Activated T-cell treated with anti-CD3 and anti-CD28 coated beads, Interleukin-2, amount 50 U/mL, for 72 hours (primary cell): ENCODE results near the gene RABGEF1. TPM values are rescaled to one million over a fixed set of nuclear protein-coding genes. Genes with fewer than 3 reads are reported as not detected.
"Not testable (repeated sequence)": the region's sequence is repeated elsewhere in the genome, so short reads cannot be mapped to it uniquely, and the experiment has no call there.

Experiments
- ATAC-seq, 2 donors: fragments of 150-1000 bp; cut with Tn5 transposase; replicated peaks in 1 of 2; 2 replicates each; pipeline ENCODE4 v1.10.0; 2021; ENCODE audit warnings: moderate library complexity in 2 of 2, mild to moderate bottlenecking in 1 of 2
- DNase-seq, 2 donors: peaks; one replicate each; pipeline ENCODE4 v3.0.0; 2021 to 2022; ENCODE audit warnings: mixed read lengths in 1 of 2
- H3K27ac Mint-ChIP-seq: one replicate; pipeline ENCODE4 v1.8.0; 2022; ENCODE audit warnings: mild to moderate bottlenecking, moderate library complexity, mixed read lengths
- H3K27me3 Mint-ChIP-seq: one replicate; pipeline ENCODE4 v1.8.0; 2022; ENCODE audit warnings: low read depth, mixed read lengths
- H3K36me3 Mint-ChIP-seq, 2 donors: one replicate each; pipeline ENCODE4 v1.8.0; 2022; ENCODE audit warnings: mixed read lengths in 2 of 2, mild to moderate bottlenecking in 1 of 2; ENCODE audit not compliant: insufficient read depth in 2 of 2
- H3K4me1 Mint-ChIP-seq: one replicate; pipeline ENCODE4 v1.8.0; 2022; ENCODE audit warnings: low read depth, mixed read lengths
- H3K4me3 Mint-ChIP-seq, 2 donors: one replicate each; pipeline ENCODE4 v1.8.0; 2022; ENCODE audit warnings: mild to moderate bottlenecking in 2 of 2, mixed read lengths in 2 of 2, moderate library complexity in 2 of 2
- H3K9me3 Mint-ChIP-seq, 2 donors: one replicate each; pipeline ENCODE4 v1.8.0; 2022; ENCODE audit warnings: mixed read lengths in 2 of 2
- total RNA-seq, 2 donors: library from RNA; stranded (reverse); gene quantifications; one replicate each; pipeline ENCODE4 v1.2.3, GENCODE V29; 2022

Gene RABGEF1
- total RNA-seq, 2 donors from 2014 or later, result 22.8 to 26.9 TPM

DNA sequence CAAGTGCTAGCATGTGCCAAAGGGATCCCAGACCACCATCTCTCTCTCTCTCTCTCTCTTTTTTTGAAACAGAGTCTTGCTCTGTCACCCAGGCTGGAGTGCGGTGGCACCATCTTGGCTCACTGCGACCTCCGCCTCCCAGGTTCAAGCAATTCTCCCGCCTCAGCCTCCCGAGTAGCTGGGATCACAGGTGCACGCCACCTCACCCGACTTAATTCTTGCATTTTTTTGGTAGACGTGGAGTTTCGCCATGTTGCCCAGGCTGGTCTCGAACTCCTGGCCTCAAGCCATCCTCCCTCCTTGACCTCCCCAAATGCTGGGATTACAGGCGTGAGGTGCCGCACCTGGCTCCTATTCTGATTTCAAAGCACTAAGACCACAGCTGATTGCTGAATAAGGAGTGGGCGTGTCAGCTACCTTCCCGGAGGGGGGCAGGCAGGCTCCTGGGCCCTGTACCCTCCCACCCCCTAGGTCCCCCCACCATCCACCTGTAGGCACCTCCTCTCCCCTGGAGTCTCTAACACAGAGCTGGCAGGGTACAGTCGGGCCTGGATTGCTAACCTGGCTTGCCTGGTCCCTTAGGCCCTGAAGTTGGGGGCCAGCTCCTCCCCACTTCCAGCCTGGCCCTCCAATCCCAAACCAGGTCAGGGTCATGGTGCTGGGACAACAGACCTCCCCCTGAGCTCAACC, 74.8 kb downstream of the RABGEF1 start:
- DNase-seq, H3K4me3 Mint-ChIP-seq, H3K27me3 Mint-ChIP-seq, H3K27ac Mint-ChIP-seq, H3K4me1 Mint-ChIP-seq, ATAC-seq, H3K9me3 Mint-ChIP-seq, H3K36me3 Mint-ChIP-seq: not testable (repeated sequence)

DNA sequence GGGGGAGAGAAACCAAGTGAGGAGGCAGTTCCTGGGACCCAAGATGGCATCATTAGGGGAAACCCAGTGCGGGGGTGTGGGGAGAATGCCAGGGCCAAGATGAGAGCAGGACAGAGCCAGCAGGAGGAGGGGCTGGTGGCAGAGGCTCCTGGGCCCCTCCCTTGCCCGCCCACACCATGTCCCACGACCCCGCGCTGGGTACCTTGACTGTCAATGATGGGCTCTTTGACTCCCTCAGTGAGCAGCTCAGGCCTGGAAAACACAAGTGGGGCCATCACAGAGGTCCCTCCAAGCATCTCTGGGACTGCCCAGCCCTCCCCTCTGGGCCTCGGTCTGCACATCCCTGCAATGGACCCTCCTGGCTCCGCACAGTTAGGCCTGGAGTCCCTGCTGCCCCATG, 75.4 kb downstream of the RABGEF1 start:
- H3K27me3 Mint-ChIP-seq, result no peaks in the 10 kb centered on the region
- no peaks in the 10 kb centered on the region for H3K9me3 Mint-ChIP-seq
- no peaks in the 10 kb centered on the region for H3K4me1 Mint-ChIP-seq
- H3K36me3 Mint-ChIP-seq, result no peaks in the 10 kb centered on the region
- no peak overlapping the region for H3K4me3 Mint-ChIP-seq
- no peak overlapping the region for H3K27ac Mint-ChIP-seq
- DNase-seq, result no peak
- ATAC-seq, result peak in 1 of 2 donors; percentile 33

DNA sequence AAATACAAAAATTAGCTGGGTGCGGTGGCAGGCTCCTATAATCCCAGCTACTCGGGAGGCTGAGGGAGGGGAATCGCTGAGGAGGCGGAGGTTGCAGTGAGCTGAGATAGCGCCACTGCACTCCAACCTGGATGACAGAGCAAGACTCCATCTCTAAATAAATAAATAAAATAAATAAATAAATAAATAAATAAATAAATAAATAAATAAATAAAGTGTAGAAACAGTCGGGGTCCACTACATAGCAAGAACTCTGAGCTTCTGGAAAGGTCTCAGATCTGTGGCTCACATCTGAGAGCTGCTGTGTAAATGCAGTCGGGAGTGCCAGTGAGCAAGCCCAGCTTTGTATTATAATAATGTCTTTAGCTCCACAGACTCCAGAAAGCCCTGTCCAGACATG, 76.1 kb downstream of the RABGEF1 start:
- not testable (repeated sequence) for H3K27ac Mint-ChIP-seq, H3K36me3 Mint-ChIP-seq, H3K9me3 Mint-ChIP-seq, H3K4me1 Mint-ChIP-seq, DNase-seq, H3K4me3 Mint-ChIP-seq, ATAC-seq, H3K27me3 Mint-ChIP-seq

DNA sequence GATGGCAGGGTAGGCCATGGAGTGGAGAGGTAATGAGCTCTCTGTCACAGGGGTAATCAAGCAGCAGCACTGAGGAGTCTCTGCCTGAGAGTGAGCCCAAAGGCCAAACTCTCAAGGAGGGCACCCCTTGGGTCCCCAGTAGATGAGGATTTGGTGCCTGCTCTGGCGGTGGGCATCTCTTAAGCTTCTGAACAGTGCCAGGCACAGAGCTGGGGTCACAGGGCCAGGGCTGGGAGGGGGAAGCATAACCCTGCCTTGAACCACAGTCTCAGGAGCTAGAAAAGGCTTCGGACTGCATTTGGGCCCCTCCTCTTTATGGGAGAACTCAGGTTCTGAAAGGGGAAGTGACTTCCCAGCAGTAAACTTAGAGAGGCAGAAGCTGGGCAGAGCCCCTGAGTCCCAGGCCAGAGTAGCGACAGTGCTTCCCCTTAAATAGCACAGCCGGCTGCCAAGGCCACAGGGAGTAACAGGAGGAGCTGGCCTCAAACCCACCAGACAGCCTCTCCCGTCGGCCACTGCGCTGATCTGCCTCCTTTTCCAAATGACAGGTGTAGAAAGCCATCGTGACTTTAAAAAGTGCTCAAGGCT, 76.8 kb downstream of the RABGEF1 start:
- not testable (repeated sequence) for H3K4me3 Mint-ChIP-seq

DNA sequence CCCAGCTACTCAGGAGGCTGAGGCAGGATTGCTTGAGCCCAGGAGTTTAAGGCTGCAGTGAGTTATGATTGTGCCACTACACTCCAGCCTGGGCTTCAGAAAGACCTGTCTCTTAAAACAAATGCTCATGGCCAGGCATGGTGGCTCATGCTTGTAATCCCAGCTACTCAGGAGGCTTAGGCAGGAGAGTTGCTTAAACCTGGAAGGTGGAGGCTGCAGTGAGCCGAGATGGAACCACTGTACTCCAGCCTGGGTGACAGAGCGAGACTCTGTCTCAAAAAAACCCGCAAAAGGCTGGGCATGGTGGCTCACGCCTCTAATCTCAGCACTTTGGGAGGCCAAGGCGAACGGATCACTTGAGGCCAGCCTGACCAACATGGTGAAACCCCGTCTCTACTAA, 77.4 kb downstream of the RABGEF1 start:
- H3K27ac Mint-ChIP-seq, result not testable (repeated sequence)

More for the DNA sequence above, 76.8 kb downstream of the RABGEF1 start:
- H3K36me3 Mint-ChIP-seq, H3K27ac Mint-ChIP-seq, H3K27me3 Mint-ChIP-seq, H3K9me3 Mint-ChIP-seq, H3K4me1 Mint-ChIP-seq, DNase-seq: not testable (repeated sequence)
- ATAC-seq, result peak; percentile 20 to 23

DNA sequence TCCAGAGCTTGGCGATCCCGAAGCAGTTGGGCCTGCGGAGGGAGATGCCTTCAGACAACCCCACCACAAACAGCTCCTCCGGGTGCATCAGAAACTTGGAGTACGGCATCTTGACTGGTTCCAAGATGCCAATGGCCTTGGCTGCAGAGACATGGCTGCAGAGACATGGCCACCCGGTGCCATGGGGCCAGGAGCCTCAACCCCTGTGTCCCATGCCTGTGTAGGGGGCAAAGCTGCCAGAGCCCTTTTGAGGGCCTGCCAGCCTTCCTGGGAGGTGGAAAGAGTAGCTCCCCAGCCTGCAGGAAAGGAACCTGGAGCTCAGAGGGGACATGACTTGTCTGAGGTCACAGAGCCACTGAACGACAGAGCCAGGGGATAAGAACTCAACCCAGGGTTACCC, 83.5 kb downstream of the RABGEF1 start:
- H3K4me1 Mint-ChIP-seq, result no peaks in the 10 kb centered on the region
- H3K9me3 Mint-ChIP-seq, result no peaks in the 10 kb centered on the region
- peaks cover 0 to 3% of the 10 kb centered on the region in 2 donors for H3K36me3 Mint-ChIP-seq
- ATAC-seq, result no peak
- H3K27ac Mint-ChIP-seq, result no peak overlapping the region
- H3K27me3 Mint-ChIP-seq, result no peaks in the 10 kb centered on the region
- no peak for DNase-seq
- H3K4me3 Mint-ChIP-seq, result no peak overlapping the region

More for the DNA sequence above, 77.4 kb downstream of the RABGEF1 start:
- not testable (repeated sequence) for H3K27me3 Mint-ChIP-seq, H3K36me3 Mint-ChIP-seq, H3K4me3 Mint-ChIP-seq, DNase-seq, H3K9me3 Mint-ChIP-seq, H3K4me1 Mint-ChIP-seq
- peak in 1 of 2 donors; percentile 19 for ATAC-seq

DNA sequence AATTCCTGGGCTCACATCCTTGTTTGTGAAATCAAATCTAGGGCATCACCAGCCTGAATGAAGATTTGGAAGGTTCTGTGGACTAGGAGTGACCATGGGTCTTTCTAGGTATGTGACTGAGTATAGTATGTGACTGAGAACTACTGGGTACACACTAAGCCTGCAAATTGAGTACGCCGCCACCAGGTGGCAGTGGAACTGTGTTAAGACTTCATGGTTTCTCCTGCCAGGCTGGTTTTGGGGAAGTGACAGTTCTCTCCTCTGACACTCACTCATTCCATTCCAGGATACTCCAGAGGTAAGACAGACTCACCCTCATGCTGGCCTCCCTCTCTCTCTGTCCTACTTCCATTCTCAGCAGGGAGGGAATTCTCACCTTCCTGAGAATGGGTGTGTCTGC, 85.0 kb downstream of the RABGEF1 start:
- H3K4me1 Mint-ChIP-seq, H3K36me3 Mint-ChIP-seq, H3K27ac Mint-ChIP-seq, H3K9me3 Mint-ChIP-seq, H3K4me3 Mint-ChIP-seq, H3K27me3 Mint-ChIP-seq: not testable (repeated sequence)
- ATAC-seq (peak in 1 of 2 donors; percentile 35), DNase-seq (peak; percentile 25 to 38)

DNA sequence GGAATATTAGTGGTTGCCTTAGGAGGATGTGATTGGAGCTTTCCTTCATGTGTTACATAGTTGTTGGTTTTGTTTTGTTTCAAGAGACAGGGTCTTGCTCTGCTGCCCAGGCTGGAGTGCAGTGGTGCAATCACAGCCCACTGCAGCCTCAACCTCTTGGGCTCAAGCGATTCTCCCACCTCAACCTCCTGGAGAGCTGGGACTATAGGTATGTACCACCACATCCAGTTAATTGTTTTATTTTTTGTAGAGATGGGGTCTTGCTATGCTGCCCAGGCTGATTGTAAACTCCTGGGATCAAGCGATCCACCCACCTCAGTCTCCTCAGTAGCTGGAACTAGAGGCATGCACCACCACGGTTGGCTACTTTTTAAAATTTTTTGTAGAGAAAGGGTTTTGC, 86.1 kb downstream of the RABGEF1 start:
- no peaks in the 10 kb centered on the region for H3K9me3 Mint-ChIP-seq
- H3K27ac Mint-ChIP-seq, result no peak overlapping the region
- no peak for ATAC-seq
- peaks cover 0 to 3% of the 10 kb centered on the region in 2 donors for H3K36me3 Mint-ChIP-seq
- no peaks in the 10 kb centered on the region for H3K27me3 Mint-ChIP-seq
- no peak overlapping the region for H3K4me3 Mint-ChIP-seq
- H3K4me1 Mint-ChIP-seq, result no peaks in the 10 kb centered on the region
- DNase-seq, result no peak

DNA sequence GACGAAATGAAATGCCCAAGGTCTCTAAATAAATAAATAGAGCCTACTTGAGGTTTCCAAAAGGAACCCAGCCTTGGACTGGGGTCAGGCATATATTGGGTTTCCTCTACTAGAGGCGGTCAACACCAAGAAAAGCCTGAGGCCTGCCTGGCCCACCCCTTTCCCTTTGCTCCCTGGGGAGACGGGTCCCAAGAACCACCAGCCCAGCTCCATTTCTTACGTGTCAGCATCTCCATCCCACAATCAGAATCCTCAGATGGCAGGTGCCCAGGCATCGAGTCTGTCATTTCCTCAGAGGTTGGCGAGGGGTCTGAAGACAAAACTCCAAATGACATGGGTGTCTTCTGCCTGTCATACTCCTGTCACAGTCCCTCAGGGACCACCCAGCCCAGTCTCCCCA, 90.4 kb downstream of the RABGEF1 start:
- not testable (repeated sequence) for H3K9me3 Mint-ChIP-seq, H3K36me3 Mint-ChIP-seq, DNase-seq, H3K27ac Mint-ChIP-seq, ATAC-seq, H3K4me3 Mint-ChIP-seq, H3K4me1 Mint-ChIP-seq, H3K27me3 Mint-ChIP-seq

DNA sequence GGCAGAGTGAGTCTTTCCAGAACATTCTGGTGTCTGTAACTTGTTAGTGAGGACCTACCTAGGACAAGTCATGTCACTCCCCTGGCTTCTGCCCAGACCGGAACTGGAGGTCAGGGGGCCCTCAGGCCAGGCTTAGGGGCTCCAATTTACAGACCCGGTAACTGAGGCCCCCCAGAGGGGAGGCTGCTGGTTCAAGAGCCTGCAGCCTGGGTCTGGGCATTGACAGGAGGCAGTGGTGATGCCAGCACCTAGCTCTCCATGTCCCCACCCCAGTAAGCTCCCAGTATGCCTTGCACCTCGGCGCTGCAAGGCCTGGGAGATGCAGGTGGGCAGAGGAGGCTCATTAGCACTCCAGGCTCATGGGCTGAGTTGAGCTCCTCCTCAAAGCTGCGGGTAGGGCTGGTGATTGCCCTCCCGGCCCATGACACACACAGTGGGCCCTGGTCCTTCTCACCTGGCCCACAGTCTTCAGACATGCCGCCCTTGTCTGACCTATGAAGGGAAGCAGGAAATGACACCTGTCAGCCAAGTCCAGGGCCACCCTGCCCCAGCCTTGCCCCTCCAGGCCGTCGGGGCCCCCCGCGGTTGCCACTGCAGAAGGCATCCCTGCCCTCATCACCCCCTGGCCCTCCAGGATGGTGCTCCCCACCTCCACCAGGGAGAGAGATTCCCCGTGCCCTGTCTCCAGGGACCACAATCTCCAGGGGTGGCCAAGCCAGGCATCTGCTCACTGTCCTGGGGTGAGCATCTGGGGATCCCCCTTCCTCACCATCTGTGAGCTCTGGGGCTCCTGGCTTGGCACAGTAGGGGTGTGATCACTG, 92.2 kb downstream of the RABGEF1 start:
- Mint-ChIP-seq H3K36me3 (no peaks in the 10 kb centered on the region), H3K27ac (no peak overlapping the region), H3K27me3 (no peaks in the 10 kb centered on the region), H3K4me1 (no peaks in the 10 kb centered on the region), H3K4me3 (no peak overlapping the region), H3K9me3 (no peaks in the 10 kb centered on the region)
- DNase-seq (no peak), ATAC-seq (no peak)

DNA sequence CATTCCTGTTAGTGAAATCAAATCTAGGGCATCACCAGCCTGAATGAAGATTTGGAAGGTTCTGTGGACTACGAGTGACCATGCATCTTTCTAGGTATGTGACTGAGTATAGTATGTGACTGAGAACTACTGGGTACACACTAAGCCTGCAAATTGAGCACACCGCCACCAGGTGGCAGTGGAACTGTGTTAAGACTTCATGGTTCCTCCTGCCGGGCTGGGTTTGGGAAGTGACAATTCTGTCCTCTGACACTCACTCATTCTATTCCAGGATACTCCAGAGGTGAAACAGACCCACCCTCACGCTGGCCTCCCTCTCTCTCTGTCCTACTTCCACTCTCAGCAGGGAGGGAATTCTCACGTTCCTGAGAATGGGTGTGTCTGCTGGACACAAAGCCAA, 96.5 kb downstream of the RABGEF1 start:
- Mint-ChIP-seq H3K4me3 (no peak overlapping the region), H3K4me1 (no peaks in the 10 kb centered on the region), H3K36me3 (no peaks in the 10 kb centered on the region), H3K9me3 (no peaks in the 10 kb centered on the region), H3K27ac (no peak overlapping the region), H3K27me3 (no peaks in the 10 kb centered on the region)
- DNase-seq (peak; percentile 46 to 59), ATAC-seq (peak; percentile 75 to 78)

DNA sequence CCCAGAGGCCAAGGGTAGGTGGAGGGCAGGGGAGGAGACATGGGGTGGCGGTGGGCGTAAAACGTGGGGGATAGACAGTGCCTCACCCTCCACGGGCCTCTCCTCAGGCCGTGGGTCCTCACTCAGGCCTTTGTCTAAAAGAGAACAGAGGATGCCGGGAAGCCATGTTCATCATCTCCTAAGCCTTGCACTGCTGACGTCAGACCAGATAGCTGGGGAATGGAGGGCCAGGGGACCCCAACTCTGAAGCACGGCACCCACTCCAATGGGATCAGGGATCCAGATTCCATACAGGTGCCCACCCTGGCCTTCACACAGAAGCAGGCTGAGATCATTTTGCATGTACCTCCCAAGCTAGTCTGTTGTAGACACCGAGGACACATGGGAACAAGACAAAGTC, 97.1 kb downstream of the RABGEF1 start:
- Mint-ChIP-seq H3K4me3 (no peak overlapping the region), H3K36me3 (no peaks in the 10 kb centered on the region), H3K4me1 (peaks cover under 1% of the 10 kb centered on the region), H3K27ac (no peak overlapping the region), H3K27me3 (no peaks in the 10 kb centered on the region), H3K9me3 (no peaks in the 10 kb centered on the region)
- ATAC-seq (no peak), DNase-seq (no peak)

DNA sequence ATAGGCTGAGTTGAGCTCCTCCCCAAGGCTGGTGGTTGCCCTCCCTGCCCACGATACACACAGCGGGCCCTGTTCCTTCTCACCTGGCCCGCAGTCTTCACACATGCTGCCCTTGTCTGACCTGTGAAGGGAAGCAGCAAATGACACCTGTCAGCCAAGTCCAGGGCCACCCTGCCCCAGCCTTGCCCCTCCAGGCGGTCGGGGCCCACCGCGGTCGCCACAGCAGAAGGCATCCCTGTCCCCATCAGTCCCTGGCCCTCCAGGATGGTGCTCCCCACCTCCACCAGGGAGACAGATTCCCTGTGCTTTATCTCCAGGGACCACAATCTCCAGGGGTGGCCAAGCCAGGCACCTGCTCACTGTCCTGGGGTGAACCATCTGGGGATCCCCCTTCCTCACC, 99.3 kb downstream of the RABGEF1 start:
- Mint-ChIP-seq H3K4me1 (peaks cover 15% of the 10 kb centered on the region), H3K36me3 (peaks cover 0 to 2% of the 10 kb centered on the region in 2 donors), H3K27me3 (no peaks in the 10 kb centered on the region), H3K4me3 (no peak overlapping the region), H3K9me3 (no peaks in the 10 kb centered on the region), H3K27ac (no peak overlapping the region)
- ATAC-seq (no peak), DNase-seq (no peak)
